ENCODE results near the gene GMDS.

GRCh38 chr6:1651362-1651761 is 594.0 kb downstream of the GMDS start:
- no peak for TF ChIP-seq GATA2 (CRISPR knock-in tag; IDR thresholded peaks at IDR 0.05)
- no peak for TF ChIP-seq CTCF (IDR thresholded peaks at IDR 0.05)
- no peak for TF ChIP-seq GABPA (IDR thresholded peaks at IDR 0.05; ENCODE audit: low read depth)
- TF ChIP-seq TCF12 (IDR thresholded peaks at IDR 0.05) = no peak
- no peak for TF ChIP-seq TAF1 (IDR thresholded peaks at IDR 0.05; ENCODE audit: borderline replicate concordance, low read depth, low read length)
- TF ChIP-seq CHD2 (IDR thresholded peaks at IDR 0.05; ENCODE audit: low read length, partially characterized antibody) = no peak
- no peak for TF ChIP-seq RCOR1 (IDR thresholded peaks at IDR 0.05; ENCODE audit: low read length)
- TF ChIP-seq EP300 (IDR thresholded peaks at IDR 0.05; ENCODE audit: borderline replicate concordance in 1 of 2, low read depth in 1 of 2, low read length in 1 of 2) = no peak

Measured in SK-N-SH (cell line).